OCI-LY3 (cell line): ENCODE data around the gene SLC15A1.

ENCODE experiments used
- EZH2phosphoT487 ChIP-seq: fragments of 200-600 bp; shearing (Covaris generic); IDR thresholded peaks from 2 replicates; pipeline ENCODE4 v1.6.1; 2018; ENCODE audit warnings: antibody characterized with exemption, mixed run types, low read depth
- TF ChIP-seq, protein P1 (sequence below): fragments of 200-600, 300-600 bp; sonication (generic); IDR thresholded peaks from 2 replicates; pipeline ENCODE4 v1.5.1; 2014; ENCODE audit warnings: antibody characterized with exemption, low read length, low read depth

DNA sequence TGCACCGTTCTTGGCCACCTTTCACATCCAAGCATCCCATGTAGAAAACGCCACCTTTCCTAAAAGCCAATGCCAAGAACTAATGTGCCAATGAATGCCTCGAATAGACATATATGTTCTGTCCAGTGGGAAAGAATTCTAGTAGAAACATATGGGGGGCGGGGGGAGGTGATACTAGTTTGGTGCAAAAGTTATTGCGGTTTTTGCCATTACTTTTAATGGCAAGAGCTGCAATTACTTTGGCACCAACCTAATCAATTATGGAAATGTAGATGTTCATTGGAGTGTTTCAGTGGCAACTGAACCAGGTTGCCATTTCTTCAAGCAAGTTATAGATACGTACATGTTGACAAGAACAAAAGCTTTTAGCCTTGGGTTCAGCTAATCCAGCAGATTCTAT, 34.6 kb downstream of the SLC15A1 start:
- TF ChIP-seq, protein P1, sequence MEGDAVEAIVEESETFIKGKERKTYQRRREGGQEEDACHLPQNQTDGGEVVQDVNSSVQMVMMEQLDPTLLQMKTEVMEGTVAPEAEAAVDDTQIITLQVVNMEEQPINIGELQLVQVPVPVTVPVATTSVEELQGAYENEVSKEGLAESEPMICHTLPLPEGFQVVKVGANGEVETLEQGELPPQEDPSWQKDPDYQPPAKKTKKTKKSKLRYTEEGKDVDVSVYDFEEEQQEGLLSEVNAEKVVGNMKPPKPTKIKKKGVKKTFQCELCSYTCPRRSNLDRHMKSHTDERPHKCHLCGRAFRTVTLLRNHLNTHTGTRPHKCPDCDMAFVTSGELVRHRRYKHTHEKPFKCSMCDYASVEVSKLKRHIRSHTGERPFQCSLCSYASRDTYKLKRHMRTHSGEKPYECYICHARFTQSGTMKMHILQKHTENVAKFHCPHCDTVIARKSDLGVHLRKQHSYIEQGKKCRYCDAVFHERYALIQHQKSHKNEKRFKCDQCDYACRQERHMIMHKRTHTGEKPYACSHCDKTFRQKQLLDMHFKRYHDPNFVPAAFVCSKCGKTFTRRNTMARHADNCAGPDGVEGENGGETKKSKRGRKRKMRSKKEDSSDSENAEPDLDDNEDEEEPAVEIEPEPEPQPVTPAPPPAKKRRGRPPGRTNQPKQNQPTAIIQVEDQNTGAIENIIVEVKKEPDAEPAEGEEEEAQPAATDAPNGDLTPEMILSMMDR: no peak
- no peak for TF ChIP-seq EZH2phosphoT487
